ENCODE results near the gene KRTAP1-3. TPM values are rescaled to one million over a fixed set of nuclear protein-coding genes. Genes with fewer than 3 reads are reported as not detected.

KRTAP1-3 gene
- total RNA-seq, 3 donors from 2014 or later (not counting 1 experiment from before 2014, with no cell fraction given), result not detected

Other genes starting within 250 kb of the KRTAP1-3 start
- not detected for gene KRT28, start 234.9 kb downstream of the KRTAP1-3 start, total RNA-seq
- 10 to 100 TPM; 23.6 to 35.9 (median 25.5) TPM for gene KRT10, start 212.3 kb downstream of the KRTAP1-3 start, total RNA-seq
- not detected for gene KRT12, start 167.7 kb downstream of the KRTAP1-3 start, total RNA-seq
- not detected for gene KRT20, start 149.6 kb downstream of the KRTAP1-3 start, total RNA-seq
- under 1 TPM in 1 of 3 donors, not detected in 2; 0.83 TPM for gene KRT23, start 97.2 kb downstream of the KRTAP1-3 start, total RNA-seq
- not detected for gene KRT39, start 67.9 kb downstream of the KRTAP1-3 start, total RNA-seq
- gene KRT40, start 50.5 kb downstream of the KRTAP1-3 start, total RNA-seq, result not detected
- not detected for gene KRTAP3-3, start 40.7 kb downstream of the KRTAP1-3 start, total RNA-seq
- gene KRTAP3-2, start 35.0 kb downstream of the KRTAP1-3 start, total RNA-seq, result not detected
- not detected for gene KRTAP3-1, start 25.7 kb downstream of the KRTAP1-3 start, total RNA-seq
- not detected for gene KRTAP1-5, start 7.7 kb downstream of the KRTAP1-3 start, total RNA-seq
- not detected for gene KRTAP1-4, start 4.7 kb downstream of the KRTAP1-3 start, total RNA-seq
- not detected for gene KRTAP1-1, start 6.6 kb upstream of the KRTAP1-3 start, total RNA-seq
- not detected for gene KRTAP2-1, start 12.4 kb upstream of the KRTAP1-3 start, total RNA-seq
- gene KRTAP2-2, start 20.4 kb upstream of the KRTAP1-3 start, total RNA-seq, result not detected
- gene KRTAP2-3, start 25.2 kb upstream of the KRTAP1-3 start, total RNA-seq, result not detected
- gene KRTAP2-4, start 31.0 kb upstream of the KRTAP1-3 start, total RNA-seq, result not detected
- not detected for gene KRTAP4-7, start 49.3 kb upstream of the KRTAP1-3 start, total RNA-seq
- not detected for gene KRTAP4-8, start 63.3 kb upstream of the KRTAP1-3 start, total RNA-seq
- gene KRTAP4-16, start 67.3 kb upstream of the KRTAP1-3 start, total RNA-seq, result not detected
- gene KRTAP4-9, start 70.5 kb upstream of the KRTAP1-3 start, total RNA-seq, result not detected
- not detected for gene KRTAP4-11, start 83.5 kb upstream of the KRTAP1-3 start, total RNA-seq
- gene KRTAP4-12, start 89.3 kb upstream of the KRTAP1-3 start, total RNA-seq, result not detected
- not detected for gene KRTAP4-6, start 105.7 kb upstream of the KRTAP1-3 start, total RNA-seq
- not detected for gene KRTAP4-5, start 115.0 kb upstream of the KRTAP1-3 start, total RNA-seq
- gene KRTAP4-4, start 125.9 kb upstream of the KRTAP1-3 start, total RNA-seq, result not detected
- not detected for gene KRTAP4-3, start 133.3 kb upstream of the KRTAP1-3 start, total RNA-seq
- not detected for gene KRTAP4-2, start 143.3 kb upstream of the KRTAP1-3 start, total RNA-seq
- gene KRTAP4-1, start 150.0 kb upstream of the KRTAP1-3 start, total RNA-seq, result not detected
- not detected for gene KRTAP9-1, start 155.0 kb upstream of the KRTAP1-3 start, total RNA-seq
- gene KRTAP9-2, start 191.8 kb upstream of the KRTAP1-3 start, total RNA-seq, result not detected
- gene KRTAP9-3, start 197.6 kb upstream of the KRTAP1-3 start, total RNA-seq, result not detected
- not detected for gene KRTAP9-8, start 203.1 kb upstream of the KRTAP1-3 start, total RNA-seq
- gene KRTAP9-4, start 214.8 kb upstream of the KRTAP1-3 start, total RNA-seq, result not detected
- not detected for gene KRTAP9-9, start 220.5 kb upstream of the KRTAP1-3 start, total RNA-seq
- not detected for gene KRTAP9-6, start 230.5 kb upstream of the KRTAP1-3 start, total RNA-seq
- not detected for gene KRTAP9-7, start 240.8 kb upstream of the KRTAP1-3 start, total RNA-seq

All from natural killer cell (primary cell).